ENCODE results near the gene TOX3. TPM values are rescaled to one million over a fixed set of nuclear protein-coding genes. Genes with fewer than 3 reads are reported as not detected.

TOX3 gene
- total RNA-seq, 1 donor from 2014 or later, result 3.9 TPM

GRCh38 chr16:52563767-52564611 is 17.0 kb upstream of the TOX3 start:
- DNase-seq (ENCODE audit: low spot score), result no peak

- DNase-seq (ENCODE audit: low spot score), result no peak
These were observed 15.8 kb upstream of the TOX3 start for GRCh38 chr16:52562770-52563169.

GRCh38 chr16:52561910-52562741 is 15.2 kb upstream of the TOX3 start:
- no peak for DNase-seq (ENCODE audit: low spot score)

GRCh38 chr16:52558448-52558847 is 11.5 kb upstream of the TOX3 start:
- no peak for DNase-seq (ENCODE audit: low spot score)

GRCh38 chr16:52557236-52557635 is 10.3 kb upstream of the TOX3 start:
- peak; percentile 54 for DNase-seq (ENCODE audit: low spot score)

GRCh38 chr16:52556083-52556482 is 9.1 kb upstream of the TOX3 start:
- no peak for DNase-seq (ENCODE audit: low spot score)

- DNase-seq (ENCODE audit: low spot score), result no peak
These were observed 8.6 kb upstream of the TOX3 start for GRCh38 chr16:52555572-52555971.

GRCh38 chr16:52554334-52554733 is 7.4 kb upstream of the TOX3 start:
- no peak for DNase-seq (ENCODE audit: low spot score)

GRCh38 chr16:52553322-52553721 is 6.4 kb upstream of the TOX3 start:
- no peak for DNase-seq (ENCODE audit: low spot score)

GRCh38 chr16:52552643-52553042 is 5.7 kb upstream of the TOX3 start:
- DNase-seq (ENCODE audit: low spot score), result no peak

- peak; percentile 12 for DNase-seq (ENCODE audit: low spot score)
These were observed 2.2 kb upstream of the TOX3 start for GRCh38 chr16:52549011-52549692.

- DNase-seq (ENCODE audit: low spot score), result no peak
These were observed 1.5 kb upstream of the TOX3 start for GRCh38 chr16:52548261-52549010.

- DNase-seq (ENCODE audit: low spot score), result no peak
These were observed 882 bp upstream of the TOX3 start for GRCh38 chr16:52547834-52548215.

- no peak for DNase-seq (ENCODE audit: low spot score)
These were observed 496 bp downstream of the TOX3 start for GRCh38 chr16:52546291-52547003.

- DNase-seq (ENCODE audit: low spot score), result no peak
These were observed 1.1 kb downstream of the TOX3 start for GRCh38 chr16:52545898-52546266.

GRCh38 chr16:52545222-52545897 is 1.6 kb downstream of the TOX3 start:
- DNase-seq (ENCODE audit: low spot score), result no peak

- DNase-seq (ENCODE audit: low spot score), result no peak
These were observed 2.2 kb downstream of the TOX3 start for GRCh38 chr16:52544703-52545102.

GRCh38 chr16:52543654-52544053 is 3.3 kb downstream of the TOX3 start:
- DNase-seq (ENCODE audit: low spot score), result no peak

GRCh38 chr16:52540910-52541309 is 6.0 kb downstream of the TOX3 start:
- no peak for DNase-seq (ENCODE audit: low spot score)

- no peak for DNase-seq (ENCODE audit: low spot score)
These were observed 7.8 kb downstream of the TOX3 start for GRCh38 chr16:52539191-52539590.
